RKO (cell line): ENCODE data around the gene GCC1.
"Not testable (repeated sequence)": the region's sequence is repeated elsewhere in the genome, so short reads cannot be mapped to it uniquely, and the experiment has no call there.

ENCODE experiments used
- DNase-seq: peaks from one replicate; pipeline ENCODE4 v3.0.0-alpha.2; 2016; ENCODE audit warnings: low spot score

Gene GCC1

DNA sequence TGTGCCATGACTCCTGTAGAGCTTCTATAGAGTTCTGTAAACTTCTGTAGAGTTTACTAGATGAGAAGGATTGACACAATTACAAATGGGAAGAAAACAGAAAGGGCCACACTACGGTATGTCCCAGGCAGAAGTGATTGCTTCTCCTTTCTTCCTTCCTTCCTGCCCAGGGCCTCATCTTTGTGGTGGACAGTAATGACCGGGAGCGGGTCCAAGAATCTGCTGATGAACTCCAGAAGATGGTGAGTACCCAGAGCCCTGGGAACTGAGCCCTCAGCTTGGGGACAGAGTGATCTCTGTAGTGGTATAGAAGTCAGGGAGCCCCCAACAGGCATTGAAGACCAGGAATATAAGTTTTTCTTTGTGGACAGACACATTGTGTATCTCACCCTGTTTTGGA lies 4.5 kb upstream of the GCC1 start:
- DNase-seq, result no peak

DNA sequence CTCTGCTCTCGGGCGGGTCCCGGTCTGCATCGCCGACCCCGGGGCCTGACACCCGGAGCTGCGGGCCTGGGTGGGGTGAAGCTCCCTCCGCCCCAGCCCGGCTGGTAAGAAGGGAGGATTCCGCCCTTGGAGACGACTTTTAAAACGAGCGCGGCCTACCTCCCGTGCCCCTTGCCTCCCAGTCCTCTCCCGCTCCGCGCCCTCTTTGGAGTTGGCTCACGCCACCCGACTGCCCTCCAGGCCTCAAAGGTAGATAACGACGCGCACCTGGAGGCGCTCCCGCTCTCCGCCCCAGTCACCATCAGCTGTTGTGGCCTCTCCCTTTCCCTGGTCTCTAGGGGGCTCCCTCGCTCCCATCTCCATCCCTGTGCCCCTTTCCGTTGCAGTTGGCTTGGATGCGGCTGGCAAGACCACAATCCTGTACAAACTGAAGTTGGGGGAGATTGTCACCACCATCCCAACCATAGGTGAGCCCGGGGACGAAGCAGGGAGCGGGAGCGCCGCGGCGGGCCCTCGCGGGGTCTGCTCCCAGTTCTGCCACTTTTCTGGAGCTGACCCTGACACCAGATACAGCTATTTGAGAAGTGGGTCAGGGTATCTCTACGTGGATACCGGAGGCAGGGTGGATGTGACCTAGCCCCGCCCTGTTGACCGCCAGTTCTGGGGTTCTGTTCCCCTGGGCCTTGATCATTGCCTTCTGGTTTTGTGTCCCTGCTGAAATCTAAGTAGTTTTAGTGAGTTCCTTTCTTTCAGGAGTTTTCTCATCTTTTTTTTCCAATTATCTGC lies 3.5 kb upstream of the GCC1 start:
- DNase-seq, result peak; percentile 70

- peak; percentile 90 for DNase-seq
Observed at GRCh38 chr7:127588019-127588696, 2.8 kb upstream of the GCC1 start, which contains the start of gene ARF5. ARF5 (plus strand) TSS chr7:127588411; CDS start chr7:127588499, 88 bp downstream.

- DNase-seq, result no peak
Observed at GRCh38 chr7:127587663-127588018, 2.2 kb upstream of the GCC1 start.

- no peak for DNase-seq
Observed at GRCh38 chr7:127586346-127586745, 950 bp upstream of the GCC1 start.

- DNase-seq, result no peak
Observed at GRCh38 chr7:127584648-127585043, 750 bp downstream of the GCC1 start.

DNA sequence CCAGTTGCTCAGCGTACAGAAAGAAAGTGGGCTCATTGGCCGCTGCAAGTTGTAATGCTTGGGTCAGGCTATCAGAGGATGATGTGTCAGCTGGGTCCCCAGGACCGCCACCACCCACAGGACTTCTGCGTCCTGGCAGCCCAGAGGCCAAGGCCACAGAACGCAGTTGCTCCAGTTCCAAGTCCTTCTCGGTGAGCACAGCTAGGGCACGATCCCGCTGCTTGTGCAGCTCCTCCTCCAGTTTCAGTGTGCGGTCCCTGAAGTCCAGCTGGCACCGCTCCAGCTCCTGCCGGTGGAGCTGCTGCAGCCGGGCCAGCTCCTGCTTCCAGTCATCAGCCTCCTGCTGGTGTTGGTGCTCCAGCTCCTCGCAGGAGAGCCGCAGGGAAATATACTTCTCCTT lies 3.0 kb downstream of the GCC1 start:
- no peak for DNase-seq

GRCh38 chr7:127581716-127582115 lies 3.7 kb downstream of the GCC1 start:
- no peak for DNase-seq

- DNase-seq, result no peak
Observed at GRCh38 chr7:127580612-127581011, 4.8 kb downstream of the GCC1 start.

GRCh38 chr7:127578711-127579275 lies 6.6 kb downstream of the GCC1 start:
- DNase-seq, result no peak

DNA sequence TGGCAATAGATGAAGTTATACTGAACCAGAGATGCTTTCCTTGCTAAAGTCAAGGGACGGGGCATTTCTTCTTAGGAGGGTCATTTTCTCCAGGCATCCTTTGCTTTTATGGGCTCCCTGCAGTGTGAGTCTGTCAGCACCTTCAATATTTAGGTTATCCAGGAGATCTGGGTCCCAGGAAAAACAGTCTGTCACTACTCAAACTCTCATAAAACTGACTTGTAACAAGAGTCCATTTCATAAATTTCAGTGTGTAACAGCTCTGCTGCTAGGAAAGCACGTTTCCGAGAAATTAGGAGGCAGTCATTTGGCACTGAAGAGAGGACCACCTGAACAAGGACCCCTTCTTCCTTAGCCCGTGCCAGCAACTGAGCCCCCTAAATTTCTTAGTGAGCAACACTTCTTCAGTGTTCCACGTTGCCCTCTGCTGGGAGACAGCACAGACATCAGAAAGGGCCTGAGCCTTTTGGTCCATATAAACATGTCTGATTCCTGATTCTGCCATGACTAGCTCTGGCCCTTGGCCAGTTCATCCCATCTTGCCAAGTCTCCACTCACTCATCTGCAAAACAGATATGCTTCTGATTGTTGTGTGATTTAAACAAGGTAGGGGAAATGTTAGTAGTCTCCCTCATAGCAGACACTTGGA lies 7.2 kb downstream of the GCC1 start:
- peak; percentile 68 for DNase-seq

DNA sequence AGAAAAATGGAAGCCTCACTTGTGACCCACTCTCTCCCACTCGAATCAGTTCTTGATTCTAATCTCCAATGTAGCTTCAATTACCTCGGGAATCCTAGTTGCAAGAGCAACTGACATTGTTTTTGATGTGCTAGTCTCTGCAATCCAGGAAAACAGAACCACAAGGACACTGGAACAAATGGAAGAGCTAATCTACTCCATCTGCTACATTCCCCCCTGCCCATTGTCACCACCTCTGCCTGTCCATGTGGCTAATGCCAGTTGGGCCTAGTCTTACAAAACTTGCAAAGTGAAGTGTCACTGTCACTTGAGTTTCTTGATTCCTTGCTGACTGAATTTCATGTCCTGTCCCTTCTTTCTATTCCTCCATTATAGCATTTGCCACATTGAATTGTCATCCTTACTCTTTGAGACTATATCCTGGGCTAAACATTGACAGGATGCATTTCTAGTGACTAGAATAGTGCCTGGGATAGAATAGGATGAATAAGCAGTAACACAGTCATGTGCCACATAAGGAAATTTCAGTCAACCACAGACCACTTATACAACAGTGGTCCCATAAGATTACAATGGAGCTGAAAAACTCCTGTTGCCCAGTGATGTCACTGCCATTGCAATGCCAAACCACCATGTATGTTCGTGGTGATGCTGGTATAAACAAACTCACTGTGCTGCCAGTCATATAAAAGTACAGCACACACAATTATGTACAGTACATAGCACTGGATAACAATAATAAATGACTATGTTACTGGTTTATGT lies 13.5 kb downstream of the GCC1 start:
- DNase-seq, result no peak

DNA sequence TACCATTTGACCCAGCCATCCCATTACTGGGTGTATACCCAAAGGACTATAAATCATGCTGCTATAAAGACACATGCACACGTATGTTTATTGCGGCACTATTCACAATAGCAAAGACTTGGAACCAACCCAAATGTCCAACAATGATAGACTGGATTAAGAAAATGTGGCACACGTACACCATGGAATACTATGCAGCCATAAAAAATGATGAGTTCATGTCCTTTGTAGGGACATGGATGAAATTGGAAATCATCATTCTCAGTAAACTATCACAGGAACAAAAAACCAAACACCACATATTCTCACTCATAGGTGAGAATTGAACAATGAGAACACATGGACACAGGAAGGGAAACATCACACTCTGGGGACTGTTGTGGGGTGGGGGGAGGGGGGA lies 17.4 kb downstream of the GCC1 start:
- not testable (repeated sequence) for DNase-seq

GRCh38 chr7:127566242-127566641 lies 19.2 kb downstream of the GCC1 start:
- DNase-seq, result no peak

DNA sequence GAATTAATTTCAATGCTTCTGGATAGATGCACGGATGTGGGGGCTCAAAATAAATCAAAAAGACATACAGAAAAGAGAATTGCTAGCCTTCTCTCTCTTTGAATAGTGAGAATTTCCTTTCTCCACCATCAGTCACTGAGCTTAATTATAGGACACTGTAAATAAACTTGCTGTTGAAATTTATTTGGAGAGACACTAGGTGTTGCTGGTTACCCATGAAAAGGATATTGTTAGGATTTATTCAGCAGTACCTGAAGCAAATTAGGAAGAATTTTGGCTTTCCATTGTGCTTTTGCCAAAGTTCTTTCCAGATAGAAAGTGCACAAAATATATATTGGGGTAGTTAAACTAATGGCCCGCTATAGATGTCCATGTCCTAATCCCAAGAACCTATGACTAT lies 27.6 kb downstream of the GCC1 start:
- peak; percentile 39 for DNase-seq

DNA sequence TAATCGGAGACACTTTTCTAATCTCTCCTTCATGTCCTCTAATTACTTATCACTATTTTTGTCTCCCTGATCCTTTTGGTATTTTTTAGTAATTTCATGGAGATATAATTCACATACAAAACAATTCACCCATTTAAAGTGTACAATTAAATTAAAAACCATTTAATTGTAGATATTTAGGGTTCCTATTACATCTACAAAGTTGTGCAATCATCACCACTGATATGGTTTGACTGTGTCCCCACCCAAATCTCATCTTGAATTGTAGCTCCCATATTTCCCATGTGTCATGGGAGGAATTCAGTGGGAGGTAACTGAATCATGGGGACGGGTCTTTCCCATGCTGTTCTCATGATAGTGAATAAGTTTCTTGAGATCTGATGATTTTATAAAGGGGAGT lies 29.0 kb downstream of the GCC1 start:
- DNase-seq, result no peak

DNA sequence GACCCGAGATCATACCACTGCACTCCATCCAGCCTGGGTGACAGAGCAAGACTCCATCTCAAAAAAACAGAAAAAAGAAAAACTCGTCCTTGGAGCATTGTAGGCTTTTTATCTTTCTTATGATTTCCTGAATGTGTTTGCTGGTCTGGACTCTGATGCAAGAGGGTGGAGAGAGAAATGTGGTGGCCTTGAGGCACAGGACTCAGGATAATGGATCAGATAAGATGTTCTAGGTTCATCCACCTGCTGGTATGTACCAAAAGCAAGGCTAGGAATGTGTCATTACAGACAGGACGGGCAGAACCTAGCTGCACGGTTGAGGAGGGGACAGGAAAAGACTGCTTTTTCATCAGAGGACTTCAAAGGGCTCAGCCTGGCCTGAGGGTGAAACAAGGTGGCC lies 33.5 kb downstream of the GCC1 start:
- DNase-seq, result no peak

- DNase-seq, result peak; percentile 26
Observed at GRCh38 chr7:127550247-127550646, 35.1 kb downstream of the GCC1 start.

GRCh38 chr7:127546313-127546712 lies 39.1 kb downstream of the GCC1 start:
- DNase-seq, result no peak

DNA sequence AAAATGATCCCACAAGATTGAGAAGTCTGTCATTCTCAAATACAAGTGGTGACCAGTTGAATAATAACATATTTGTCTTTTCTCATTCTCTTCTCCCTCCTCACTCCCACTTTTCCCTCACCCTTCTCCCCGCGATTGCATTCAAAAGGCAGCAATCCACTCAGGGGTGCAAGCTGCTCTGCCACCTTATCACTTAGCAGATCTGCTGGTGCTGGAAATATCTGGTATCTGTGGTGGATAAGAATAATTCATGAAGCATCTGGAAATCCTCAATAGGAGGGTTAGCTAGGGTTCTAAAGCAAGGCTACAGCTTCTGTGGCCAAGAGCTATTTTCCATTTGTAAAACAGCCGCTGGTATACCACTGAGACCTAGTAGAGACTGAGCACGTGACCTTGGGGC lies 43.8 kb downstream of the GCC1 start:
- DNase-seq, result no peak

DNA sequence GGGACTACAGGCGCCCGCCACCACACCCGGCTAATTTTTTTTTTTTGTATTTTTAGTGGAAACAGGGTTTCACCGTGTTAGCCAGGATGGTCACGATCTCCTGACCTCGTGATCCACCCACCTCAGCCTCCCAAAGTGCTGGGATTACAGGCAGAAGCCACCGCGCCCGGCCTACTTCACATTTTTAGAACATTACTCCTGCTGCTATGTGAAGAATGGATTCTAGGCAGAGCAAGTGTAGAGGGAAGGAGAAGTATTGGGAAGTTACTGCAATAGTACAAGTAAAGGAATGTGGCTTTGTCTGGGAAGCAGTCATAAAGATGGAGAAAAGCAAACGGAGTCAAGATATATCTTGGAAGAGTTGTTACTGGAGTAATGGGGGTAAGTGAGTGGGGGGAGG lies 44.9 kb downstream of the GCC1 start:
- not testable (repeated sequence) for DNase-seq

- no peak for DNase-seq
Observed at GRCh38 chr7:127539116-127539515, 46.3 kb downstream of the GCC1 start.
